HepG2 (cell line): Measurements from ENCODE around the gene WBP1. TPM values are rescaled to one million over a fixed set of nuclear protein-coding genes. Genes with fewer than 3 reads are reported as not detected.

Experiments
- ASH2L ChIP-seq: fragments of 300-600, 200-600 bp; sonication (generic); IDR thresholded peaks from 2 replicates; pipeline ENCODE4 v1.7.0; 2017; ENCODE audit warnings: low read depth, mild to moderate bottlenecking, moderate library complexity, mixed read lengths, low read length; ENCODE audit not compliant: insufficient read length
- BCL6 ChIP-seq: IDR thresholded peaks from 2 replicates; pipeline ENCODE4 v1.6.1; 2016; ENCODE audit warnings: missing genetic modification reagents, missing compliant biosample characterization
- HNRNPUL1 ChIP-seq: fragments of 200-400 bp; formaldehyde crosslinking; IDR thresholded peaks from 2 replicates; pipeline ENCODE4 v1.6.1; 2017; ENCODE audit warnings: low read depth, mild to moderate bottlenecking, low read length, moderate library complexity
- KAT8 ChIP-seq: IDR thresholded peaks from 2 replicates; pipeline ENCODE4 v1.6.1; 2016; ENCODE audit warnings: missing genetic modification reagents, missing compliant biosample characterization
- KDM6A ChIP-seq: IDR thresholded peaks from 2 replicates; pipeline ENCODE4 v1.6.1; 2016; ENCODE audit warnings: low read depth
- MLXIP ChIP-seq: sonication (generic); formaldehyde crosslinking; IDR thresholded peaks from 2 replicates; pipeline ENCODE4 v1.9.0; 2021; ENCODE audit warnings: missing genetic modification reagents, borderline replicate concordance
- SMARCC2 ChIP-seq: fragments of 450-650 bp; IDR thresholded peaks from 2 replicates; pipeline ENCODE4 v1.6.1; 2017; ENCODE audit warnings: antibody characterized with exemption, mild to moderate bottlenecking
- ZFY ChIP-seq: sonication (generic); formaldehyde crosslinking; IDR thresholded peaks from 2 replicates; pipeline ENCODE4 v1.4.0; 2020; ENCODE audit warnings: missing genetic modification reagents
- ZMYM4 ChIP-seq: sonication (generic); formaldehyde crosslinking; IDR thresholded peaks from 2 replicates; pipeline ENCODE4 v1.8.1; 2023; ENCODE audit warnings: mild to moderate bottlenecking, missing genetic modification reagents
- ZNF124 ChIP-seq: sonication (generic); formaldehyde crosslinking; IDR thresholded peaks from 2 replicates; pipeline ENCODE4 v1.4.0; 2020; ENCODE audit warnings: missing genetic modification reagents
- ZNF205 ChIP-seq: IDR thresholded peaks from 2 replicates; pipeline ENCODE4 v1.6.1; 2018; ENCODE audit warnings: missing biosample characterization, missing genetic modification reagents
- ZNF251 ChIP-seq: sonication (generic); formaldehyde crosslinking; IDR thresholded peaks from 2 replicates; pipeline ENCODE4 v1.9.0; 2021; ENCODE audit warnings: mild to moderate bottlenecking, missing genetic modification reagents
- ZNF564 ChIP-seq: sonication (generic); formaldehyde crosslinking; IDR thresholded peaks from 2 replicates; pipeline ENCODE4 v1.8.1; 2023; ENCODE audit warnings: mild to moderate bottlenecking, missing genetic modification reagents
- ZNF709 ChIP-seq: sonication (generic); formaldehyde crosslinking; IDR thresholded peaks from 2 replicates; pipeline ENCODE4 v1.5.0; 2020; ENCODE audit warnings: mild to moderate bottlenecking, missing genetic modification reagents
- ZSCAN30 ChIP-seq: sonication (generic); formaldehyde crosslinking; IDR thresholded peaks from 2 replicates; pipeline ENCODE4 v1.5.0; 2020; ENCODE audit warnings: mild to moderate bottlenecking, missing genetic modification reagents
- ZSCAN31 ChIP-seq: sonication (generic); formaldehyde crosslinking; IDR thresholded peaks from 2 replicates; pipeline ENCODE4 v1.5.0; 2020; ENCODE audit warnings: low read depth, mild to moderate bottlenecking, missing genetic modification reagents
- polyA plus RNA-seq, 8 experiments: library from polyadenylated mRNA; depleted of rRNA in 3 of 8; stranded (reverse) in 7 of 8; unstranded in 1 of 8; fragments of >200 nt; fragmentation: Illumina TruSeq in 4 of 8; extraction: Trizol in 4 of 8; gene quantifications; 2 replicates each; pipeline versions ENCODE4 v1.2.1 to v1.2.3, GENCODE V29; 2011 to 2016; ENCODE audit warnings: low read depth in 4 of 8, missing spikeins in 1 of 8, mixed read lengths in 1 of 8; ENCODE audit not compliant: insufficient read depth in 1 of 8
- total RNA-seq, 5 experiments: library from RNA; depleted of rRNA; stranded (reverse); fragments of >200 nt; fragmentation: Illumina TruSeq; extraction: Trizol; gene quantifications; 2 replicates each; pipeline ENCODE4 v1.2.3, GENCODE V29; 2016; ENCODE audit warnings: low read depth in 1 of 5
- TF ChIP-seq, protein P1 (sequence below): sonication (generic); formaldehyde crosslinking; conservative IDR thresholded peaks from 2 replicates; pipeline ENCODE4 v1.8.0; 2022; ENCODE audit warnings: low read depth, missing genetic modification reagents
- TF ChIP-seq, protein P2 (sequence below): sonication (generic); formaldehyde crosslinking; IDR thresholded peaks from 2 replicates; pipeline ENCODE4 v1.5.1; 2020; ENCODE audit warnings: missing genetic modification reagents, mild to moderate bottlenecking, borderline replicate concordance
- TF ChIP-seq, protein P3 (sequence below): sonication (generic); formaldehyde crosslinking; IDR thresholded peaks from 2 replicates; pipeline ENCODE4 v1.4.0; 2020; ENCODE audit warnings: missing genetic modification reagents, borderline replicate concordance
- TF ChIP-seq, protein P4 (sequence below): sonication (generic); formaldehyde crosslinking; IDR thresholded peaks from 2 replicates; pipeline ENCODE4 v1.8.0; 2023; ENCODE audit warnings: mild to moderate bottlenecking, missing genetic modification reagents

The WBP1 gene
- total and polyA plus RNA-seq, 2 of the 13 experiments (the other 11 are each of a cell fraction or from before 2014, with no cell fraction given) = 38.8 to 85.7 TPM

DNA sequence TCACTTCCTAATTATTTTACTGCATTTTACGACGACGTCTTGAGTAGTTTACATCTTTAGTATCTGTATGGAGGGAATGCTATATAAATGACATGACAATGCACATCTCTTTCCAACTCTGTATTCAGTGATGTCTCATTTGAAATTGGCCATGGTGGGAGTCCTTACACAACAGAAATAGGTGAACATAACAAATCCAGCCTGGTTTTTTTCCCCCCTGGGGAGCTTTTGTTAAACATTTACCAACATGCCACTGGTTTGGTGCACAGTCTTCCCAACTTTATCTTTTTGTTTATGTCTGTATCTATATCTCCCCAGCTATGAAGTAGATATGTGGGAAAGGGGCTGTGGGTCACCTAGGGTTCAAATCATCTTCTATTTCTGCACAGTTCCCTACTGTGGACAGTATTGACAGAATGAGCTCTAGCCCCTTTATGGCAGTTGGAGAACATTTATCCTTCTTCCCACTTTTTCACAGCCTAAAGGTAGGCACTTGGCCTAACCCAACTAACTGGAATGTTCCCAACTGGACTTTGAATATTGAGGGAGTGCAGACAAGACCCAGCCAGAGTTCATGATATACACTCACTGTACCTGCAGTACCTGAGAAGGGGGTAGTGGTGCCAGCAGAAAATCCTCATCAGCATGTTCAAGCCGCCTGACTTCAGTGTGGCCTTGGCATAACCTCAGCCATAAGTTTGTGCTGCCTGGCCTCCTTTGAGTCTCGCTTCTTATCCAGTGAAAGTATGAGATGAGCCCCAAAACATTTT is 10.8 kb upstream of the WBP1 start (continued):
- TF ChIP-seq ZMYM4 = peak; percentile 50; the same call in 1 of the 2 replicates
- peak; percentile 47; the same call in 1 of the 2 replicates for TF ChIP-seq ZSCAN31 (CRISPR knock-in tag)
- TF ChIP-seq ZNF709 = peak; percentile 35; the same call in 1 of the 2 replicates
- TF ChIP-seq MLXIP = no peak
- TF ChIP-seq, protein P1, sequence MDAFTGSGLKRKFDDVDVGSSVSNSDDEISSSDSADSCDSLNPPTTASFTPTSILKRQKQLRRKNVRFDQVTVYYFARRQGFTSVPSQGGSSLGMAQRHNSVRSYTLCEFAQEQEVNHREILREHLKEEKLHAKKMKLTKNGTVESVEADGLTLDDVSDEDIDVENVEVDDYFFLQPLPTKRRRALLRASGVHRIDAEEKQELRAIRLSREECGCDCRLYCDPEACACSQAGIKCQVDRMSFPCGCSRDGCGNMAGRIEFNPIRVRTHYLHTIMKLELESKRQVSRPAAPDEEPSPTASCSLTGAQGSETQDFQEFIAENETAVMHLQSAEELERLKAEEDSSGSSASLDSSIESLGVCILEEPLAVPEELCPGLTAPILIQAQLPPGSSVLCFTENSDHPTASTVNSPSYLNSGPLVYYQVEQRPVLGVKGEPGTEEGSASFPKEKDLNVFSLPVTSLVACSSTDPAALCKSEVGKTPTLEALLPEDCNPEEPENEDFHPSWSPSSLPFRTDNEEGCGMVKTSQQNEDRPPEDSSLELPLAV (CRISPR knock-in tag) = no peak
- peak; percentile 38; the same call in 1 of the 2 replicates for TF ChIP-seq BCL6 (CRISPR knock-in tag)
- 0 out of 2 replicates have a peak, but pooled peaks have one; percentile 25 for TF ChIP-seq ZNF564 (CRISPR knock-in tag)
- no peak for TF ChIP-seq ZNF205 (CRISPR knock-in tag)
- TF ChIP-seq KDM6A (CRISPR knock-in tag) = peak; percentile 75
- peak; percentile 86 for TF ChIP-seq HNRNPUL1
- no peak; the same call in 1 of the 2 replicates for TF ChIP-seq ZFY
- TF ChIP-seq SMARCC2 = no peak
- peak; percentile 97 for TF ChIP-seq ASH2L
- TF ChIP-seq, protein P2, sequence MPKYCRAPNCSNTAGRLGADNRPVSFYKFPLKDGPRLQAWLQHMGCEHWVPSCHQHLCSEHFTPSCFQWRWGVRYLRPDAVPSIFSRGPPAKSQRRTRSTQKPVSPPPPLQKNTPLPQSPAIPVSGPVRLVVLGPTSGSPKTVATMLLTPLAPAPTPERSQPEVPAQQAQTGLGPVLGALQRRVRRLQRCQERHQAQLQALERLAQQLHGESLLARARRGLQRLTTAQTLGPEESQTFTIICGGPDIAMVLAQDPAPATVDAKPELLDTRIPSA = peak; percentile 67; the same call in 1 of the 2 replicates
- TF ChIP-seq ZSCAN30 = 0 out of 2 replicates have a peak, but pooled peaks have one; percentile 27
- TF ChIP-seq, protein P3, sequence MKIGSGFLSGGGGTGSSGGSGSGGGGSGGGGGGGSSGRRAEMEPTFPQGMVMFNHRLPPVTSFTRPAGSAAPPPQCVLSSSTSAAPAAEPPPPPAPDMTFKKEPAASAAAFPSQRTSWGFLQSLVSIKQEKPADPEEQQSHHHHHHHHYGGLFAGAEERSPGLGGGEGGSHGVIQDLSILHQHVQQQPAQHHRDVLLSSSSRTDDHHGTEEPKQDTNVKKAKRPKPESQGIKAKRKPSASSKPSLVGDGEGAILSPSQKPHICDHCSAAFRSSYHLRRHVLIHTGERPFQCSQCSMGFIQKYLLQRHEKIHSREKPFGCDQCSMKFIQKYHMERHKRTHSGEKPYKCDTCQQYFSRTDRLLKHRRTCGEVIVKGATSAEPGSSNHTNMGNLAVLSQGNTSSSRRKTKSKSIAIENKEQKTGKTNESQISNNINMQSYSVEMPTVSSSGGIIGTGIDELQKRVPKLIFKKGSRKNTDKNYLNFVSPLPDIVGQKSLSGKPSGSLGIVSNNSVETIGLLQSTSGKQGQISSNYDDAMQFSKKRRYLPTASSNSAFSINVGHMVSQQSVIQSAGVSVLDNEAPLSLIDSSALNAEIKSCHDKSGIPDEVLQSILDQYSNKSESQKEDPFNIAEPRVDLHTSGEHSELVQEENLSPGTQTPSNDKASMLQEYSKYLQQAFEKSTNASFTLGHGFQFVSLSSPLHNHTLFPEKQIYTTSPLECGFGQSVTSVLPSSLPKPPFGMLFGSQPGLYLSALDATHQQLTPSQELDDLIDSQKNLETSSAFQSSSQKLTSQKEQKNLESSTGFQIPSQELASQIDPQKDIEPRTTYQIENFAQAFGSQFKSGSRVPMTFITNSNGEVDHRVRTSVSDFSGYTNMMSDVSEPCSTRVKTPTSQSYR (CRISPR knock-in tag) = peak; percentile 47; the same call in 1 of the 2 replicates
- peak; percentile 46; the same call in 1 of the 2 replicates for TF ChIP-seq ZNF124 (CRISPR knock-in tag)
- TF ChIP-seq KAT8 = peak; percentile 61; the same call in 1 of the 2 replicates
- TF ChIP-seq, protein P4, sequence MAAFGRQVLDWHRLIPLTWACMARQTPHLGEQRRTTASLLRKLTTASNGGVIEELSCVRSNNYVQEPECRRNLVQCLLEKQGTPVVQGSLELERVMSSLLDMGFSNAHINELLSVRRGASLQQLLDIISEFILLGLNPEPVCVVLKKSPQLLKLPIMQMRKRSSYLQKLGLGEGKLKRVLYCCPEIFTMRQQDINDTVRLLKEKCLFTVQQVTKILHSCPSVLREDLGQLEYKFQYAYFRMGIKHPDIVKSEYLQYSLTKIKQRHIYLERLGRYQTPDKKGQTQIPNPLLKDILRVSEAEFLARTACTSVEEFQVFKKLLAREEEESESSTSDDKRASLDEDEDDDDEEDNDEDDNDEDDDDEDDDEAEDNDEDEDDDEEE = 0 out of 2 replicates have a peak, but pooled peaks have one; percentile 7
- TF ChIP-seq ZNF251 = no peak
